Neural cell (in vitro differentiated cells): ENCODE results near the gene CASR. TPM values are rescaled to one million over a fixed set of nuclear protein-coding genes. Genes with fewer than 3 reads are reported as not detected.

ENCODE experiments used
- H2AFZ ChIP-seq: fragments of 200-600, 300-800 bp; sonication (generic), shearing (Covaris generic); 2 replicates; pipeline ENCODE4 v1.6.0; 2014; ENCODE audit warnings: low read depth, mild to moderate bottlenecking, antibody characterized with exemption, low read length, moderate library complexity
- H3F3A ChIP-seq: fragments of 200-600 bp; shearing (Covaris generic); 2 replicates; pipeline ENCODE4 v1.6.1; 2016; ENCODE audit warnings: mild to moderate bottlenecking, moderate library complexity, mixed read lengths, antibody characterized with exemption, low read length; ENCODE audit not compliant: insufficient read depth, poor library complexity, severe bottlenecking
- H3K27ac ChIP-seq: fragments of 200-600, 300-800 bp; sonication (generic), shearing (Covaris generic); 2 replicates; pipeline ENCODE4 v1.5.1; 2014; ENCODE audit warnings: mild to moderate bottlenecking, low read length, moderate library complexity
- H3K27me3 ChIP-seq: fragments of 300-800, 200-600 bp; sonication (generic), shearing (Covaris generic); 2 replicates; pipeline ENCODE4 v1.6.0; 2014; ENCODE audit warnings: mild to moderate bottlenecking, low read depth, low read length, moderate library complexity; ENCODE audit not compliant: insufficient read depth
- H3K36me3 ChIP-seq: fragments of 300-800, 200-600 bp; sonication (generic), shearing (Covaris generic); 2 replicates; pipeline ENCODE4 v1.5.1; 2014; ENCODE audit warnings: mild to moderate bottlenecking, antibody characterized with exemption, low read length, moderate library complexity; ENCODE audit not compliant: insufficient read depth
- H3K4me2 ChIP-seq: fragments of 300-800, 200-600 bp; sonication (generic), shearing (Covaris generic); 2 replicates; pipeline ENCODE4 v1.6.0; 2014; ENCODE audit warnings: mild to moderate bottlenecking, low read length
- H3K4me3 ChIP-seq: fragments of 300-800, 200-600 bp; sonication (generic), shearing (Covaris generic); 2 replicates; pipeline ENCODE4 v1.5.1; 2014; ENCODE audit warnings: mild to moderate bottlenecking, low read length, moderate library complexity
- H3K79me2 ChIP-seq: fragments of 200-600 bp; shearing (Covaris generic); replicated peaks from 2 replicates; pipeline ENCODE4 v1.6.0; 2014; ENCODE audit warnings: mild to moderate bottlenecking, low read length, moderate library complexity; ENCODE audit not compliant: insufficient read depth
- H3K9ac ChIP-seq: fragments of 300-800, 200-600 bp; sonication (generic), shearing (Covaris generic); 2 replicates; pipeline ENCODE4 v1.6.1; 2016; ENCODE audit warnings: mild to moderate bottlenecking, low read length, mixed read lengths
- H3K9me2 ChIP-seq: fragments of 200-600 bp; shearing (Covaris generic); 2 replicates; pipeline ENCODE4 v1.6.1; 2016; ENCODE audit warnings: mild to moderate bottlenecking, low read length, mixed read lengths; ENCODE audit not compliant: insufficient read depth
- H3K9me3 ChIP-seq: fragments of 200-600, 300-800 bp; sonication (generic), shearing (Covaris generic); 2 replicates; pipeline ENCODE4 v1.6.1; 2016; ENCODE audit warnings: mild to moderate bottlenecking, mixed run types, low read length, moderate library complexity, mixed read lengths
- H4K20me1 ChIP-seq: fragments of 200-600 bp; shearing (Covaris generic); 2 replicates; pipeline ENCODE4 v1.6.1; 2016; ENCODE audit warnings: mild to moderate bottlenecking, mixed run types; ENCODE audit not compliant: insufficient read depth
- CTCF ChIP-seq: fragments of 450-650 bp; IDR thresholded peaks from 2 replicates; pipeline ENCODE4 v1.5.1; 2014; ENCODE audit warnings: antibody characterized with exemption, mild to moderate bottlenecking, moderate library complexity; ENCODE audit not compliant: poor library complexity, severe bottlenecking
- EP300 ChIP-seq: fragments of 450-650 bp; conservative IDR thresholded peaks from 2 replicates; pipeline ENCODE4 v1.6.1; 2014; ENCODE audit warnings: antibody characterized with exemption, mild to moderate bottlenecking, moderate library complexity; ENCODE audit not compliant: poor library complexity, severe bottlenecking
- EZH2 ChIP-seq: fragments of 200-600, 300-800 bp; shearing (Covaris generic), sonication (generic); IDR thresholded peaks from 2 replicates; pipeline ENCODE4 v1.6.1; 2014; ENCODE audit warnings: antibody characterized with exemption, low read length, borderline replicate concordance, mild to moderate bottlenecking; ENCODE audit not compliant: insufficient read depth, poor library complexity, severe bottlenecking
- MXI1 ChIP-seq: fragments of 450-650 bp; conservative IDR thresholded peaks from 2 replicates; pipeline ENCODE4 v1.6.1; 2014; ENCODE audit warnings: antibody characterized with exemption, mild to moderate bottlenecking; ENCODE audit not compliant: poor library complexity, severe bottlenecking
- POLR2AphosphoS5 ChIP-seq: IDR thresholded peaks from 2 replicates; pipeline ENCODE4 v1.6.1; 2012
- RAD21 ChIP-seq: fragments of 450-650 bp; conservative IDR thresholded peaks from 2 replicates; pipeline ENCODE4 v1.6.1; 2014; ENCODE audit warnings: antibody characterized with exemption, mild to moderate bottlenecking, moderate library complexity
- REST ChIP-seq: IDR thresholded peaks from 2 replicates; pipeline ENCODE4 v1.6.1; 2012; ENCODE audit warnings: borderline replicate concordance
- SMC3 ChIP-seq: fragments of 450-650 bp; conservative IDR thresholded peaks from 2 replicates; pipeline ENCODE4 v1.6.1; 2014; ENCODE audit warnings: antibody characterized with exemption, mild to moderate bottlenecking, moderate library complexity; ENCODE audit not compliant: poor library complexity
- TAF1 ChIP-seq: IDR thresholded peaks from 2 replicates; pipeline ENCODE4 v1.6.1; 2012; ENCODE audit warnings: low read depth
- polyA plus RNA-seq: library from polyadenylated mRNA; depleted of rRNA; stranded (reverse); fragments of >200 nt; gene quantifications from 2 replicates; pipeline ENCODE4 v1.2.3, GENCODE V29; 2014

The CASR gene
- polyA plus RNA-seq, 1 donor from 2014 or later = not detected

GRCh38 chr3:122247825-122248185 lies 64.3 kb downstream of the CASR start:
- Histone ChIP-seq H3F3A (no peaks in the 10 kb centered on the region), H3K9me2 (no peaks in the 10 kb centered on the region), H3K4me3 (no peak overlapping the region), H2AFZ (no peak overlapping the region), H3K79me2 (no peaks in the 10 kb centered on the region), H4K20me1 (no peaks in the 10 kb centered on the region), H3K36me3 (no peaks in the 10 kb centered on the region), H3K27ac (no peak overlapping the region), H3K27me3 (no peaks in the 10 kb centered on the region), H3K4me2 (no peak overlapping the region), H3K9me3 (no peaks in the 10 kb centered on the region), H3K9ac (no peak overlapping the region)
- TF ChIP-seq SMC3 (no peak), MXI1 (no peak), TAF1 (no peak), RAD21 (no peak), EP300 (no peak), REST (no peak), EZH2 (no peak), CTCF (no peak), POLR2AphosphoS5 (no peak)

GRCh38 chr3:122251428-122251827 lies 68.0 kb downstream of the CASR start:
- Histone ChIP-seq H3K9ac (no peak overlapping the region), H3K79me2 (no peaks in the 10 kb centered on the region), H2AFZ (no peak overlapping the region), H3K27ac (no peak overlapping the region), H3K4me3 (no peak overlapping the region), H3F3A (no peaks in the 10 kb centered on the region), H3K9me3 (no peaks in the 10 kb centered on the region), H3K4me2 (no peak overlapping the region), H3K36me3 (no peaks in the 10 kb centered on the region), H4K20me1 (no peaks in the 10 kb centered on the region), H3K27me3 (no peaks in the 10 kb centered on the region), H3K9me2 (no peaks in the 10 kb centered on the region)
- TF ChIP-seq SMC3 (no peak), POLR2AphosphoS5 (no peak), MXI1 (no peak), CTCF (no peak), EZH2 (no peak), TAF1 (no peak), RAD21 (no peak), REST (no peak), EP300 (no peak)
